ENCODE results near the gene RNF181. TPM values are rescaled to one million over a fixed set of nuclear protein-coding genes. Genes with fewer than 3 reads are reported as not detected.

The RNF181 gene
- 100 to 1,000 TPM in 2 of 6 experiments, 10 to 100 TPM in 4; 54.5 to 123 (median 66.6) TPM for total RNA-seq
- long read RNA-seq, transcript RNF181-201 (5 exons, 569 nt), result major isoform, 36 of 37 reads
- long read RNA-seq, partial matches to known transcripts, result 0 of 37 reads
- long read RNA-seq, other reads (novel, unspliced or antisense), result 0 of 37 reads

GRCh38 chr2:85595301-85596025 is at the start of gene RNF181:
Gene RNF181, plus strand, starts transcription at chr2:85595745. Its CDS starts 19 bp downstream, at chr2:85595764.
- no peaks in the 10 kb centered on the region for H3K27me3 ChIP-seq
- H3K9me3 ChIP-seq, result no peaks in the 10 kb centered on the region
- H3K4me1 ChIP-seq, result peaks cover 0 to 49% (median 17%) of the 10 kb centered on the region in 4 donors
- 0% methylated on average over 23 of the region's 47 CpGs for WGBS (ENCODE audit: insufficient coverage, low coverage, low lambda C conversion rate, missing lambda C conversion rate)
- H3K27ac ChIP-seq, result peak within 1 kb of the TSS; percentile 79 to 90 (median 87)
- peaks cover 0 to 26% (median 3%) of the 10 kb centered on the region in 4 donors for H3K36me3 ChIP-seq
- DNase-seq (peak; percentile 93 to 97 (median 96)), ATAC-seq (peak; percentile 93 to 97 (median 94))
- peak within 1 kb of the TSS; percentile 77 to 95 (median 94) for H3K4me3 ChIP-seq
- intact Hi-C loops (cut with DNase I), result no loop called here
- TF ChIP-seq CTCF (IDR thresholded peaks at IDR 0.05) (no peak), POLR2A (IDR thresholded peaks at IDR 0.05) (peak; percentile 73)

- ATAC-seq, result no peak
These were observed 49.7 kb upstream of the RNF181 start for GRCh38 chr2:85545780-85546240.

GRCh38 chr2:85547089-85547858 is 48.3 kb upstream of the RNF181 start:
- Histone ChIP-seq H3K27ac (no peak overlapping the region), H3K4me1 (peaks cover 0 to 7% (median 2%) of the 10 kb centered on the region in 4 donors), H3K36me3 (peaks cover 20 to 76% (median 39%) of the 10 kb centered on the region in 4 donors), H3K4me3 (no peak overlapping the region), H3K9me3 (no peaks in the 10 kb centered on the region), H3K27me3 (no peaks in the 10 kb centered on the region)
- TF ChIP-seq CTCF (IDR thresholded peaks at IDR 0.05) (no peak), POLR2A (IDR thresholded peaks at IDR 0.05) (peak; percentile 8)
- ATAC-seq (peak in 2 of 4 donors; percentile 1 to 3), DNase-seq (no peak)
- intact Hi-C loops (cut with DNase I), result no loop called here
- 75% methylated on average over 1 of the region's 1 CpG for WGBS (ENCODE audit: insufficient coverage, low coverage, low lambda C conversion rate, missing lambda C conversion rate)

More at GRCh38 chr2:85545780-85546240, 49.7 kb upstream of the RNF181 start:
- no peaks in the 10 kb centered on the region for H3K27me3 ChIP-seq
- H3K4me1 ChIP-seq, result peaks cover 0 to 22% (median 8%) of the 10 kb centered on the region in 4 donors
- no peaks in the 10 kb centered on the region for H3K9me3 ChIP-seq
- H3K27ac ChIP-seq, result no peak overlapping the region
- intact Hi-C loops (cut with DNase I), result no loop called here
- no peak for DNase-seq
- no peak overlapping the region for H3K4me3 ChIP-seq
- peaks cover 20 to 77% (median 44%) of the 10 kb centered on the region in 4 donors for H3K36me3 ChIP-seq
- WGBS (ENCODE audit: insufficient coverage, low coverage, low lambda C conversion rate, missing lambda C conversion rate), result 77% methylated on average over 3 of the region's 5 CpGs
- no peak for TF ChIP-seq CTCF (IDR thresholded peaks at IDR 0.05)
- TF ChIP-seq POLR2A (IDR thresholded peaks at IDR 0.05), result peak; percentile 4

- Histone ChIP-seq H3K4me1 (no peaks in the 10 kb centered on the region), H3K27ac (no peak overlapping the region), H3K4me3 (no peak overlapping the region), H3K36me3 (peaks cover 12 to 76% (median 35%) of the 10 kb centered on the region in 4 donors), H3K9me3 (no peaks in the 10 kb centered on the region), H3K27me3 (no peaks in the 10 kb centered on the region)
- 68% methylated on average over 6 of the region's 6 CpGs for WGBS (ENCODE audit: insufficient coverage, low coverage, low lambda C conversion rate, missing lambda C conversion rate)
- DNase-seq, result no peak
- ATAC-seq, result no peak
- intact Hi-C loops (cut with DNase I), result no loop called here
- peak; percentile 40 for TF ChIP-seq POLR2A (IDR thresholded peaks at IDR 0.05)
- TF ChIP-seq CTCF (IDR thresholded peaks at IDR 0.05), result no peak
These were observed 47.5 kb upstream of the RNF181 start for GRCh38 chr2:85547859-85548607.

Measured in right lobe of liver (tissue), 6 donors.